Measurements from ENCODE around the gene SLC44A5.
"Not testable (repeated sequence)": the region's sequence is repeated elsewhere in the genome, so short reads cannot be mapped to it uniquely, and the experiment has no call there.

DNA sequence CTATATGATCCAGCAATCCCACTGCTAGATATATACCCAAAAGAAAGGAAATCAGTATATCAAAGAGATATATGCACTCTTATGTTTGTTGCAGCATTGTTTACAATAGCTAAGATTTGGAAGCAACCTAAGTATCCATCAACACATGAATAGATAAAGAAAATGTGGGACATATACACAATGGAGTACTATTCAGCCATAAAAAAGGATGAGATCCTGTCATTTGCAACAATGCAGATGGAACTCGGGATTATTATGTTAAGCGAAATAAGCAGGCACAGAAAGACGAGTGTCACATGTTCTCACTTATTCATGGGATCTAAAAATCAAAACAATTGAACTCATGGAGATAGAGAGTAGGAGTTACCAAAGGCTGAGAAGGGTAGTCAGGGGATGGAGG is 17.5 kb downstream of the SLC44A5 start:
- TF ChIP-seq, protein P1, sequence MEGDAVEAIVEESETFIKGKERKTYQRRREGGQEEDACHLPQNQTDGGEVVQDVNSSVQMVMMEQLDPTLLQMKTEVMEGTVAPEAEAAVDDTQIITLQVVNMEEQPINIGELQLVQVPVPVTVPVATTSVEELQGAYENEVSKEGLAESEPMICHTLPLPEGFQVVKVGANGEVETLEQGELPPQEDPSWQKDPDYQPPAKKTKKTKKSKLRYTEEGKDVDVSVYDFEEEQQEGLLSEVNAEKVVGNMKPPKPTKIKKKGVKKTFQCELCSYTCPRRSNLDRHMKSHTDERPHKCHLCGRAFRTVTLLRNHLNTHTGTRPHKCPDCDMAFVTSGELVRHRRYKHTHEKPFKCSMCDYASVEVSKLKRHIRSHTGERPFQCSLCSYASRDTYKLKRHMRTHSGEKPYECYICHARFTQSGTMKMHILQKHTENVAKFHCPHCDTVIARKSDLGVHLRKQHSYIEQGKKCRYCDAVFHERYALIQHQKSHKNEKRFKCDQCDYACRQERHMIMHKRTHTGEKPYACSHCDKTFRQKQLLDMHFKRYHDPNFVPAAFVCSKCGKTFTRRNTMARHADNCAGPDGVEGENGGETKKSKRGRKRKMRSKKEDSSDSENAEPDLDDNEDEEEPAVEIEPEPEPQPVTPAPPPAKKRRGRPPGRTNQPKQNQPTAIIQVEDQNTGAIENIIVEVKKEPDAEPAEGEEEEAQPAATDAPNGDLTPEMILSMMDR (IDR thresholded peaks at IDR 0.05; ENCODE audit: low read length): not testable (repeated sequence)
- not testable (repeated sequence) for TF ChIP-seq EZH2 (IDR thresholded peaks at IDR 0.05; ENCODE audit: borderline replicate concordance, low read length)

Measured in OCI-LY1 (cell line).